ENCODE data around the gene TNS1. TPM values are rescaled to one million over a fixed set of nuclear protein-coding genes. Genes with fewer than 3 reads are reported as not detected.

Gene TNS1
- total and polyA plus RNA-seq, 10 of the 15 experiments (the other 5 are each of a cell fraction or from before 2014, with no cell fraction given), result 0.05 to 0.44 TPM; not detected in 8

GRCh38 chr2:217973008-217973787 is 29.6 kb downstream of the TNS1 start (continued):
- TF ChIP-seq, protein P1, sequence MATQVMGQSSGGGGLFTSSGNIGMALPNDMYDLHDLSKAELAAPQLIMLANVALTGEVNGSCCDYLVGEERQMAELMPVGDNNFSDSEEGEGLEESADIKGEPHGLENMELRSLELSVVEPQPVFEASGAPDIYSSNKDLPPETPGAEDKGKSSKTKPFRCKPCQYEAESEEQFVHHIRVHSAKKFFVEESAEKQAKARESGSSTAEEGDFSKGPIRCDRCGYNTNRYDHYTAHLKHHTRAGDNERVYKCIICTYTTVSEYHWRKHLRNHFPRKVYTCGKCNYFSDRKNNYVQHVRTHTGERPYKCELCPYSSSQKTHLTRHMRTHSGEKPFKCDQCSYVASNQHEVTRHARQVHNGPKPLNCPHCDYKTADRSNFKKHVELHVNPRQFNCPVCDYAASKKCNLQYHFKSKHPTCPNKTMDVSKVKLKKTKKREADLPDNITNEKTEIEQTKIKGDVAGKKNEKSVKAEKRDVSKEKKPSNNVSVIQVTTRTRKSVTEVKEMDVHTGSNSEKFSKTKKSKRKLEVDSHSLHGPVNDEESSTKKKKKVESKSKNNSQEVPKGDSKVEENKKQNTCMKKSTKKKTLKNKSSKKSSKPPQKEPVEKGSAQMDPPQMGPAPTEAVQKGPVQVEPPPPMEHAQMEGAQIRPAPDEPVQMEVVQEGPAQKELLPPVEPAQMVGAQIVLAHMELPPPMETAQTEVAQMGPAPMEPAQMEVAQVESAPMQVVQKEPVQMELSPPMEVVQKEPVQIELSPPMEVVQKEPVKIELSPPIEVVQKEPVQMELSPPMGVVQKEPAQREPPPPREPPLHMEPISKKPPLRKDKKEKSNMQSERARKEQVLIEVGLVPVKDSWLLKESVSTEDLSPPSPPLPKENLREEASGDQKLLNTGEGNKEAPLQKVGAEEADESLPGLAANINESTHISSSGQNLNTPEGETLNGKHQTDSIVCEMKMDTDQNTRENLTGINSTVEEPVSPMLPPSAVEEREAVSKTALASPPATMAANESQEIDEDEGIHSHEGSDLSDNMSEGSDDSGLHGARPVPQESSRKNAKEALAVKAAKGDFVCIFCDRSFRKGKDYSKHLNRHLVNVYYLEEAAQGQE (IDR thresholded peaks at IDR 0.05; ENCODE audit: low read depth, low read length), result no peak
- TF ChIP-seq RAD51 (IDR thresholded peaks at IDR 0.05) (no peak), ESRRA (IDR thresholded peaks at IDR 0.05; ENCODE audit: low read length) (no peak), WRNIP1 (IDR thresholded peaks at IDR 0.05; ENCODE audit: borderline replicate concordance, low read depth, low read length) (no peak), SP1 (IDR thresholded peaks at IDR 0.05; ENCODE audit: low read depth, low read length) (no peak), TCF7 (IDR thresholded peaks at IDR 0.05; ENCODE audit: borderline replicate concordance) (no peak), CBFB (IDR thresholded peaks at IDR 0.05; ENCODE audit: low read depth) (no peak), RCOR1 (conservative IDR thresholded peaks at IDR 0.05; ENCODE audit: low read depth, low read length) (no peak), IKZF1 (conservative IDR thresholded peaks at IDR 0.05) (no peak)
- TF ChIP-seq, protein P2, sequence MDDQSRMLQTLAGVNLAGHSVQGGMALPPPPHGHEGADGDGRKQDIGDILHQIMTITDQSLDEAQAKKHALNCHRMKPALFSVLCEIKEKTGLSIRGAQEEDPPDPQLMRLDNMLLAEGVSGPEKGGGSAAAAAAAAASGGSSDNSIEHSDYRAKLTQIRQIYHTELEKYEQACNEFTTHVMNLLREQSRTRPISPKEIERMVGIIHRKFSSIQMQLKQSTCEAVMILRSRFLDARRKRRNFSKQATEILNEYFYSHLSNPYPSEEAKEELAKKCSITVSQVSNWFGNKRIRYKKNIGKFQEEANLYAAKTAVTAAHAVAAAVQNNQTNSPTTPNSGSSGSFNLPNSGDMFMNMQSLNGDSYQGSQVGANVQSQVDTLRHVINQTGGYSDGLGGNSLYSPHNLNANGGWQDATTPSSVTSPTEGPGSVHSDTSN (IDR thresholded peaks at IDR 0.05; ENCODE audit: insufficient replicate concordance, low read depth, low read length), result no peak
